ENCODE data around the gene SYNDIG1. TPM values are rescaled to one million over a fixed set of nuclear protein-coding genes. Genes with fewer than 3 reads are reported as not detected.
A peak's percentile ranks its signal among the peaks of the same experiment; 100 is the strongest.

The SYNDIG1 gene
- total RNA-seq, 4 donors from 2014 or later = 8.3 to 12.4 (median 10.2) TPM

DNA sequence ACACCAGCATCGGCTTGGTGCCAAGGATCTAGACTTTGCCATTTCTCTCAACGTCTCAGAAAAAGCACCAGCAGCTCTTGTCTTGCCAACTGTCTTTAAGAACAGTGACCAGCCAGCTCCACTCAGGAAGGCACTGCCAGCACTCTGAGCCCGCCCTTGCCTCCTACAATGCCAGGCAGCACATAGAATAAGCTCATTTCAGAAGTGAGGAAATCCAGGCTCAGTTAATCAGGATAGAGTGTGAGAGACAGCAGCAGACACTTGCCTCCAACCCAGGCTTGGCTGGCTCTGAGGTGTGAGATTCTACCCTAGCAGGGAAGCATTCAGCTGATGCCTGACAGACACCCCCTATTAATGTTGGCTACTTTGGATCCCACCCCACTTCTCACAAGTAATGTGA lies 4.3 kb upstream of the SYNDIG1 start:
- intact Hi-C loops (cut with DNase I) = no loop called here
- no peak for DNase-seq
- H3K9me3 ChIP-seq = no peaks in the 10 kb centered on the region
- no peak overlapping the region for H3K4me3 ChIP-seq (replicated peaks in 1 of 3)
- peaks cover 29 to 31% of the 10 kb centered on the region in 2 donors for H3K4me1 ChIP-seq
- H3K27ac ChIP-seq = no peak overlapping the region
- no peaks in the 10 kb centered on the region for H3K36me3 ChIP-seq
- WGBS, 2 donors = 54 to 75% methylated on average over 2 to 3 of the region's 3 CpGs
- H3K27me3 ChIP-seq = no peaks in the 10 kb centered on the region
- TF ChIP-seq, protein P1, sequence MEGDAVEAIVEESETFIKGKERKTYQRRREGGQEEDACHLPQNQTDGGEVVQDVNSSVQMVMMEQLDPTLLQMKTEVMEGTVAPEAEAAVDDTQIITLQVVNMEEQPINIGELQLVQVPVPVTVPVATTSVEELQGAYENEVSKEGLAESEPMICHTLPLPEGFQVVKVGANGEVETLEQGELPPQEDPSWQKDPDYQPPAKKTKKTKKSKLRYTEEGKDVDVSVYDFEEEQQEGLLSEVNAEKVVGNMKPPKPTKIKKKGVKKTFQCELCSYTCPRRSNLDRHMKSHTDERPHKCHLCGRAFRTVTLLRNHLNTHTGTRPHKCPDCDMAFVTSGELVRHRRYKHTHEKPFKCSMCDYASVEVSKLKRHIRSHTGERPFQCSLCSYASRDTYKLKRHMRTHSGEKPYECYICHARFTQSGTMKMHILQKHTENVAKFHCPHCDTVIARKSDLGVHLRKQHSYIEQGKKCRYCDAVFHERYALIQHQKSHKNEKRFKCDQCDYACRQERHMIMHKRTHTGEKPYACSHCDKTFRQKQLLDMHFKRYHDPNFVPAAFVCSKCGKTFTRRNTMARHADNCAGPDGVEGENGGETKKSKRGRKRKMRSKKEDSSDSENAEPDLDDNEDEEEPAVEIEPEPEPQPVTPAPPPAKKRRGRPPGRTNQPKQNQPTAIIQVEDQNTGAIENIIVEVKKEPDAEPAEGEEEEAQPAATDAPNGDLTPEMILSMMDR (IDR thresholded peaks at IDR 0.05) = no peak
- no peak for TF ChIP-seq POLR2A (IDR thresholded peaks at IDR 0.05)

DNA sequence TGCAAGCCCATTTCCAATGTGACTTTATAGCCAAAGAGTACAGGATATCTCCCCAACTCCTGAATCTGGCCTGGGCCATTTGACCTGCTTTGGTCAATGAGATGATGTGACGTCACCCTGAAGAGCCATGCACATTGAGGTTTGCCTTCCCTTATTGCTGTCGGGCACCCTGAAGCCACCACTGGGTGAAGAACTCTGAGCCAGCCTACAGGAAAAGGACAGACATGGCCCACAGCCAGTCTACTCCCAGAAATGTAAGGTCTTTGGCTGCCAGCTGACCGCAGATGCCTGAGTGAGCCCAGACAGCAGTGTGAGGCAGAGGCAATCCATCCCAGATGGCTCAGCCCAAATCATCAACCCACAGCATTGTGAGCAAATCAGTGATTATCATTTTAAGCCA lies 3.7 kb upstream of the SYNDIG1 start:
- intact Hi-C loops (cut with DNase I) = no loop called here
- TF ChIP-seq, protein P1 (IDR thresholded peaks at IDR 0.05) = no peak
- TF ChIP-seq POLR2A (IDR thresholded peaks at IDR 0.05) = no peak
- peak; percentile 59 to 72 for DNase-seq
- H3K4me1 ChIP-seq = peaks cover 29 to 31% of the 10 kb centered on the region in 2 donors
- H3K27me3 ChIP-seq = no peaks in the 10 kb centered on the region
- 44 to 51% methylated on average over 3 of the region's 3 CpGs for WGBS, 2 donors
- no peak overlapping the region for H3K4me3 ChIP-seq (replicated peaks in 1 of 3)
- no peak overlapping the region for H3K27ac ChIP-seq
- H3K9me3 ChIP-seq = no peaks in the 10 kb centered on the region
- no peaks in the 10 kb centered on the region for H3K36me3 ChIP-seq

DNA sequence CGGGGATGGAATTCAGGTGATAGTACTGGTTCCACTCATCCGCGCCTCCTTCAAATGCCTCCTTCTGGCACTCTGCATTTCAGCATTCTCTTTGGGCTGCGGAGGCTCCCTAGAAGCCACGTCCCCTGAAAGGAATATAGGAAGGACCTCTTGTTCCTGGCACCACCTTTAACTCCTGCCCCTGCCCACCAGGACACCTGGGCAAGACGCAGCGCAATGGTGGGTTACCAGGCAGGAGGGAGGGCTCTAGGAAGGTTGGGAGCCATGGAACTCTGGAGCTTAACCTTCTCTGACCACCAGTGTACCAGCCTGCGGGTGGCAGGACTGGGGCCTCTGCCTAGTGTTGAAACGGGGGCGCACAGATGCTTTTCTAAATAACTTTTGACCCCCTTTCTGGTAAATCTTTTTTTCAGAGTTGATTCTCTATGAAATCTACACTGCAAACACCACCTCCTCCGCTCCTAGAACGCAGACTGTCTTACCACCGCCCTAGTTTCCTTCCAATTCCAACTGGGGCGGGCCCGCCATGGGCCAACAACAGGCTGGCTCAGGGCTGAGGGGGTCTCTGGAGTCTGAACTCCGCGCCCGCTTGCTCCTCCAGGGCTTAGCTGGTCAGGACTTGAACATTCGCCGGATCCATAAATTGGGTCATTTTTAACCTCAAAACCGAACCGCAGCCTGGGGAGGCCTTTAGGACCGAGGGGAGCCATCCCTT lies 871 bp upstream of the SYNDIG1 start:
- intact Hi-C loops (cut with DNase I) = no loop called here
- H3K9me3 ChIP-seq = no peaks in the 10 kb centered on the region
- H3K4me3 ChIP-seq (replicated peaks in 1 of 3) = peak overlapping the region in 1 of 3 donors; percentile 64
- no peaks in the 10 kb centered on the region for H3K36me3 ChIP-seq
- peaks cover 15% of the 10 kb centered on the region in 2 donors for H3K4me1 ChIP-seq
- 47 to 49% methylated on average over 23 of the region's 23 CpGs for whole genome bisulfite sequencing, 2 donors
- DNase-seq = no peak
- no peaks in the 10 kb centered on the region for H3K27me3 ChIP-seq
- TF ChIP-seq, protein P1 (IDR thresholded peaks at IDR 0.05) = no peak
- no peak for TF ChIP-seq POLR2A (IDR thresholded peaks at IDR 0.05)
- H3K27ac ChIP-seq = peak overlapping the region in 2 of 3 donors; percentile 33 to 76

DNA sequence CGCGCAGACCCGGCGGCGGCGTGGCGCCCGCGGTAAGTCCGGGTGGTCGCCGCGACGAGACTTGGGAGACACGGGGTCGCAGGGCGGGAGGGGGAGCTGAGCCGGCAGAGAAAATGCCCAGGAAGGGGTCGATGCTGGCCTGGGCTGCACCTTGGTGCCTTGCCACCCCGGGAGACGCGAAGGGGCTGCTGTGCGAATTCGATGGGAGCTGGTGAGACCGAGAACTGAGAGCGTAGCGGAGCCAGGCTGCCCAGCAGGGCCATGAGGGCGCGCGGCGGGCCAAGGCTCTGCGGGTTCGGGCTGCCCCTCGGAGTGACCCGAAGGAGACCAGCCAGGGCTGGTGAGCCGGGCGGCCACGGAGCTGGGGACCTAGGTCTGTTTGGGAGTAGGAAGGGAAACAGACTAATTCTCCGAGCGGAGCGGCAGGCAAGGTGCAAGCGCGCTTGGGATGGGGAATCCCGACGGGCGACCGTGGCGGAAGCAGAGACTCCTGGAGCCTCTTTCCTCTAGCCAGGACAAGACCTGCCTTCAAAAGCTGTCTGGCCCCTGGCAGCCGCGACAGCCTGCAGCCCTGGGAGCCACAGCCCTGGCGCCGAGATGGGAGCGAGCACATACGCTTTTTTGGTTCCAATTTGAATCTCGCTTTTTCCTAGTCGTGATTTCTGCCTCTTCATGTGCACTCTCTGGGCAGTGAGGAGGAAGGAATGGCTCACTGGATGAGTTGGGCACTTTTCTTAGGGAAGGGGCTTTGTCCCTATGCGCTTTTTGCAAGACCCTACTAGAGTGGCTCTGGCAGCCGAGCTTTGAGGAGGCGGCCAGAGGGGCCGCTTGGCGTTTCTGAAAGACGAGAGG lies 691 bp downstream of the SYNDIG1 start:
- H3K9me3 ChIP-seq = no peaks in the 10 kb centered on the region
- peaks cover 13 to 15% of the 10 kb centered on the region in 2 donors for H3K4me1 ChIP-seq
- intact Hi-C loops (cut with DNase I) = no loop called here
- H3K4me3 ChIP-seq (replicated peaks in 1 of 3) = peak overlapping the region; percentile 22 to 64 (median 47)
- H3K27me3 ChIP-seq = no peaks in the 10 kb centered on the region
- 1 to 2% methylated on average over 34 to 46 of the region's 62 CpGs for WGBS, 2 donors
- DNase-seq = peak; percentile 28 to 36
- no peak for TF ChIP-seq POLR2A (IDR thresholded peaks at IDR 0.05)
- TF ChIP-seq, protein P1 (IDR thresholded peaks at IDR 0.05) = no peak
- H3K36me3 ChIP-seq = no peaks in the 10 kb centered on the region
- peak overlapping the region in 2 of 3 donors; percentile 36 to 76 for H3K27ac ChIP-seq
